HG02623 (cell line): Measurements from ENCODE around the gene USP25.
"Not testable (repeated sequence)": the region's sequence is repeated elsewhere in the genome, so short reads cannot be mapped to it uniquely, and the experiment has no call there.

Experiments
- ATAC-seq: cut with Tn5 transposase; IDR thresholded peaks from one replicate; pipeline ENCODE4 v1.9.1; 2021; ENCODE audit warnings: moderate library complexity; ENCODE audit not compliant: unreplicated experiment

Gene USP25

DNA sequence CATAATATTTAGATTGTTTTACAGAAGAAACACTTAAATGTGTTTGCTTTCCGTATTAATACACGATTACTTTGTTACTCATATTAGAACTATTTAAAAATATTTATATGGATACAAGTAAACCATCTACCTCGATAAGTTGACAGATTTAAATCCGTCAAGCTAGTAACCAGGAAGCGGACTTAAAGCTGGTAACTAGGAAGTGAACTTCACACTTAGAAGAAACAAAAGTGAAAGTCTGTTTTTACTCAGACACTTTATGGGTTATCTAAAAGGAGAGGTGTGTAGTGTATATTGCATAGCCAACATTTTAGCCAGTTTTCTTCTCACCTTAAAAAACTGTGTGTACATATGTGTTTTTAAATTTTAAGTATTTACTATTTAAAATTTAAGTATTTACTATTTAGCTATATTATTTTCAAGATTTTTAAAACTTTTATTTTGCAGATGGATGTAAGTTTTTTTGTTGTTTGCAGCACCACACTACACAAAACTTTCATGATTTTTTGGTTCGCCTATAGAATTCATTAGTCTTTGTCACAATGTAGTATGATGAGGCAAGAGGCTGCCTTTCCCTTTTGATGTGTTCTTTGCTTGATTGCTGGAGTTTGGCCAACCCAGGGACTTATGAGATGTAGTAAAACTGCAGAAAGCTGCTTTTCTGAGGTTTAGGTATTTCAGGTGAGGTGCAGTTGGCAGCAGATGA, 2.7 kb downstream of the USP25 start:
- peak; percentile 48 for ATAC-seq

DNA sequence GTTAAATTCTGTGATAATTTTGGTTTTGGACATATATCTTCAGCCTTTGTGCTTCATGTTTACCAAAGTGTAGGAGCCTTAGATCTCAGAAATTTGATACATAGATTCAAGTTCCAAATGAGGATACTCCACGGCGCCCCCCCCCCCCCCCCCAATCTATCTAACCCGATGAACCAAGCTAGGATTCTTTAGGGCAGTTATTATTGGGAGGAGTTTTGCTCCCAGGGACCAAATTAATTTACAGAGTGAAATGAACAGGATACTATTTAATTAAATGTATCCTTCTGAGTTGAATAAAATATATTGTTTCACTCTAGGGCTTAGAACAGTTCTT, 3.2 kb downstream of the USP25 start:
- no peak for ATAC-seq

DNA sequence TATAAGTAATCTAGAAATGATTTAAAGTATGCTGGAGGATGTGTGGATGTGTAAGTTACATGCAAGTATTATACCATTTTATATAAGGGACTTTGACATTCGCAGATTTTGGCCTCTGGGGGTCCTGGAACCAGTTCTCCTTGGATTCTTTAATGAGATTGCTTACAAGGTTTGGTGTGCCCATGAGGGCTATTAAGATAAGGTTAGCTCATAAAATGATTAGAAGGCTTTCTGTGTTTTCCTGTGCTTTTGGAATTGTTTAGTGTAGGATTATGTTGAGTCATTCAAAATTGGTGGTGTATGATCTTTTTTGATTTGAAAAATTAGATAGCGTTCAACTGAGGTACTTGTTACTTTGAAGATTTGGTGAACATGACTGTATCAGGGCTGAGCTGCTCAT, 5.6 kb downstream of the USP25 start:
- no peak for ATAC-seq

DNA sequence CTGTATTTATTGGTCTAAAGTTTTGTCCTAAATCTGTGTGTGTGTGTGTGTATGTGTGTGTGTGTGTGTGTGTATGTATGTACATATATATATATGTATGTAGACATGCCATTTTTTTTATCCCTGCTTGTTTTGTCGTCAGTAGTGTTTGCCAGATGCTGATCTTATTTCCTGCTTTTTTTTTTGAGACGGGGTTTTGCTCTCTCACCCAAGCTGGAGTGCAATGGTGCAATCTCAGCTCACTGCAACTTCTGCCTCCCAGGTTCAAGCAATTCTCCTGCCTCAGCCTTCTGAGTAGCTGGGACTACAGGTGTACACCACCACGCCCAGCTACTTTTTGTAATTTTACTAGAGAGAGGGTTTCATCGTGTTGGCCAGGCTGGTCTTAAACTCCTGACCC, 6.1 kb downstream of the USP25 start:
- ATAC-seq: not testable (repeated sequence)

DNA sequence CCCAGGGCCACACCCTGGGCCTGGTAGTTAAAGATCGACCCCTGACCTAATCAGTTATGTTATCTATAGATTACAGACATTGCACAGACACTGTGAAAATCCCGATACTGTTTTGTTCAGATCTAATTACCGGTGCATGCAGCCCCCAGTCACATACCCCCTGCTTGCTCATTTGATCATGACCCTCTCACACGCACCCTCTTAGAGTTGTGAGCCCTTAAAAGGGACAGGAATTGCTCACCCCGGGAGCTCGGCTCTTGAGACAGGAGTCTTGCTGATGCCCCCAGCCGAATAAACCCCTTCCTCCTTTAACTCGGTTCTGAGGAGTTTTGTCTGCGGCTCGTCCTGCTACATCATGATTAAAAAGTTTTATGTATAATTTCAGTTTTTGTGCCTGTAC, 9.0 kb downstream of the USP25 start:
- not testable (repeated sequence) for ATAC-seq

DNA sequence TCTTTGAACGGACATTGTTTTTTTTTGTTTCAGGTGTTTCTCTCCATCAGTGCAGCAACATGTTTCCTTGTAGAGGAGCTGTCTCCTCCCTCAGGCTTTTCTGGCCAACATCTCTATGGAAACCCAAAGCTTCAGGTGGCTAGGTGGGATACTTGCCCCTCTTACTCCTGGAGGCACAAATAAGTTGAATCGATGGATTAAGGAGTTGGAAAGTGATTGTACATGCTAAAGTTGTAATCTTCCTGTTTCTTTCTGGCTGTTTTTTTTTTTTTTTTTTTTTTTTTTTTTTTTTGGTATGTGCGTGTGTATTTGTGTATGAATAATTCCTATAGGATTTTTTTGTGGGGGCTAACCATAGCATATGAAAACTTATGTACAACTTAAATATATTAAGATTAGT, 10.6 kb downstream of the USP25 start:
- no peak for ATAC-seq

GRCh38 chr21:15741510-15741909, 11.7 kb downstream of the USP25 start:
- ATAC-seq: no peak

DNA sequence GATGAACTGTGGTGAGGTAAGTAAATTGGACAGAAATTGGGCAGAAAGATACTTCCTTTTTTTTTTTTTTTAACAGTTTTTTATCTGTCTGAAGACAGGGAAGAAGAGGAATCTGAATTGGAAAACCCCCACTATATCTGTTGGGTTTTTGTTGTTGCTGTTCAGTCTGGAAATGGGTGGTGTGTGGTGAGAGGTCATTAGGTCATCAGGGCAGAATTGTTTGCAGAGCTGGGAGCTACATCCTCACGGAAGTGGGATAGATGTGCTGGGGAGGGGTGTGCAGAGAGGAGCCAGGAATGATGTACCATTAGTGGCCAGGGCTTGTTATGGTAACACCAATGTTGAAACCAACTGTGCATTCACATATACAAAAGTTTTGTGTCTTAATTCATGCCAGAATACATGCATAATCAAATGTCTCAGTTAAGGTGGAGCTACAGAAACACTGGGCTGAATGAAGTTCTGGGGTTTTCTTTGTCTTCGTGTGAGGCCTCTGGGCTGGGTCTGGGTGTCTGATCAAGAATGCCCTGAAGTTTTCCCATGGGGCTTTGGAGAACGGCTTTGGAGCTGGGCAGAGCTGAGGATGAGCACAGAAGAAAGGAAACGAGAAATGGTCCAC, 12.4 kb downstream of the USP25 start:
- no peak for ATAC-seq

DNA sequence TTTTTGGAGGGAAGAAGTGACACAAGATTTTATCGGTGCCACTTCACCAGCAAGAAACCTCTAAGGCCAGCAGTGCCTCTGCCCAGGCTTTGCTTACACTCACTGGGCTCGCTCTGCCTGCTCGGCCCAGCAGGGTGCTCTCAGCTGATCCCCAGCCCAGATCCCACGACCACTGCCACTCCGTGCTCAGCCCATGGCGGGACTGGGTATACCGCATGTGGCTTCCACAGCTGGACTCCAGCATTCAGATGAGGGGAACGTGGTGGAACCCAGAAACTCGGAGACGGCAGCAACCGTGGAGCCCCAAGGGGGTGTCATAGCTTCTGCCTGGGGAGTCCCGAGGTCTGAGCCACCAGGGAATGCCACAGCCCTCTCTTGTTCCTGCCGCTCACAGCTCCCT, 12.9 kb downstream of the USP25 start:
- ATAC-seq: no peak

DNA sequence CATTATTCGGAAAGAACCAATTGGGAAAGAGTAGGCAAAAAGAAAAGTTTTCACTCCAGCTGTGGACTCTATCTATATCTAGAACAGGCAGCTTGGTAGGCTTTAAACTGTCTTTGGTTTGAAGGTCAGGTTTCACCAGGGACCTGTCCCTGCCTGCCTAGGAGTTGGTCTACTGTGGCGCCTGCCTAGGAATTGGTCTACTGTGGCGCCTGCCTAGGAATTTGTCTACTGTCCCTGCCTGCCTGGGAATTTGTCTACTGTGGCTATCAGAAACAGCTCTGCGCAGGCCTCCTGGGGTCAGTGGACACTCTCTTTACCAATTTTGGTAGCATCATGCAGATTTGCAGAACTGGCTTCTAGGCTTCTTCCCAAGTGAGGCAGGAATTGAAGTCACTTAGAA, 13.8 kb downstream of the USP25 start:
- no peak for ATAC-seq

DNA sequence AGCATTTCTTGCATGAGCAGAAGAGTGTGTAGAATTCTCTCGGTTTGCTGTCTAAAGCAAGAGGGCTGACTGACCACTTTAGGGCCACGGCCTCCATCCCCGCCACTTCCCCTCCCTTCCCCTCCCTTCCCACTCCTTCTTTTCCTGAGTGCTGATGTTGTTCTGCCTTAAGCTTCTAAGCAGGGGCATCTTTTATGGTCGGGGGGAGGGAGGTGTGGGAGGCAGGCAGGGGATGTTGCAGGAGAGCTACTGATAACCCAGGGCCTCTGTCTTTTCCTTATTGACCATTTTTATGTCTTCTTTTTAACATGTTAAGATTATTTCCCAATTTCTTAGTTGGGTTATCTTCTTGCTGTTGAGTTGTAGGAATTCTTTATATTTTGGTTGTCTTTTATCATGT, 15.1 kb downstream of the USP25 start:
- ATAC-seq: no peak

DNA sequence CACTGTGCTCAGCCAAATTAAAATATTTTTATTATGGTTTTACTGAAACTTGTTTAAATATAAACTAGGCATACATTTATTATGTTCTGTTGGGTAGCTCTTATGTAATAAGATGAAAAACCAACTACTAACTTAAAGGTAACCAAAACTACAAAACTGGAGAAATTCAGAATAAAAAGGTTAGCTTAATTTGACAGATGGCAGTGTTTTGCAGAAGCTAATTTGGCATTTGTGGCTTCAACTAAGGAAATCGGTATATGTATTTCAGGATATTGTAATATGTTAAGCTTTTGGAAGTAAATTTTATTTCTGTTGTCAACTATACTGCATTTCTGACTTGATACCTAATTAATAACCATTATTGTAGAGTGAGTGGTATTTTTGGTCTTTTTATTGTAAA, 18.8 kb downstream of the USP25 start:
- ATAC-seq: no peak

GRCh38 chr21:15749082-15749860, 19.5 kb downstream of the USP25 start:
- ATAC-seq: no peak

DNA sequence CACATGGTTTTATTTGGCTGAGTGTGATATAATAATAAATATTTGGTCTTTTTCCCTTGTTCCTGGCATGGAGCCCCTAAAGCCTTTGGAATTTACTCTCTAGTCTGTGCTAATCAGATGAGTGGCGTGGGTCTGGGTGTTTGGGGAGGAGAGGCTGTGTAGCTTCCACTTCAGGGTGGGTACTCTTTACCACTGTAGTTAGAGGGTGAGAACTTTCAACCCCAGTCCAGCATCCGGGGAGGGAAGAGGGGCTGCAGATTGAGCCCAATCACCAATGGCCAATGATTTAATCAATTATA, 20.0 kb downstream of the USP25 start:
- no peak for ATAC-seq

- ATAC-seq: no peak
Measured at GRCh38 chr21:15751037-15751436, 21.3 kb downstream of the USP25 start.

- ATAC-seq: no peak
Measured at GRCh38 chr21:15751546-15751945, 21.8 kb downstream of the USP25 start.

DNA sequence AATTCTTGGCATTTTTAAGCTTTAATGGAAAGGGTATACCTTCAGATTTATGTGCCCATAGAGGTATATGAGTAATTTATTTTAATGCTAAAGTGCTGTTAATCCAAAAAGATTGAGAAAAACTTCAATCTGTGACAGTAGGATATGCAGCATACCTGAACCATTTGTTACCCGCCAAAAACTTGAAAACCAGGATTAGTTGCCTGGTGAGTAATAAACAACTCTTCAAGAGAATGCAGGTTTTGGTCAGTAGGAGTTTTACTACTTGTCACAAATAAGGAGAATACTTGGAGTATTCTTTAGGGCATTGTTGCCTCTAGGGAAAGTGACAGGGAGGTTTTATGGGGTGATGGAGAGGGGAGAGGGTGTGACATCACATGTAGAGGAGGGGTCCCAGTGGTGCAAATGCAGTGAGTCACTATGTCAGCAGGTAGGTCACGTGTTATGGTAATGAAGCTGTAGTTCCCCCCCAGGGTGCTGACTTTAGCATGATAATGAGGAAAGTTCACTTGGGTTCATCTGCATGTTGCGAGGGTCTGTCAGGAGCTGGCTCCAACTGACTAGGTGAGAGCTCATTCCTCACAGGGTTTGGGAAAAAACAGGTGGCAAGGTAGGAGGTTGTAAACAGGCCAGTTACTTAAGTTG, 23.1 kb downstream of the USP25 start:
- no peak for ATAC-seq

GRCh38 chr21:15753741-15754140, 24.0 kb downstream of the USP25 start:
- no peak for ATAC-seq

DNA sequence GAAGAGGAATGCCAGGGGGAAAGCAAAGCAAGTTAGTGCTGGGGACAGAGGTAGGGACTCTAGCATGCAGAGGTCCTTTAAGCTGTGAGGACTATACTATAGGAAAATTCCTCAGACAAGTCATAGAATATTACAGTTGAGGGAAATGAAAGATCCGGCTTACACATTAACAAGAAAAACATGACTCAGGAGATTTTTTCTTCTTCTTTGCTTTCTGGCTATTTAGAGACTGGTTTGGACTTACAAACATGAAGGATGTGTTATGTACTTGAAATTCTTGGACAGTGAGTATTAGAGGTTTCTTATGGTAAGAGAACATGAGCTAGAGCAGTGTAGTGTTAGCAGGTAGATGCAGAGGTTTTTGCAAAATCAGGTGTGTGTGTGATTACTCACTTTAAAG, 24.9 kb downstream of the USP25 start:
- no peak for ATAC-seq

- no peak for ATAC-seq
Measured at GRCh38 chr21:15755125-15755524, 25.3 kb downstream of the USP25 start.

DNA sequence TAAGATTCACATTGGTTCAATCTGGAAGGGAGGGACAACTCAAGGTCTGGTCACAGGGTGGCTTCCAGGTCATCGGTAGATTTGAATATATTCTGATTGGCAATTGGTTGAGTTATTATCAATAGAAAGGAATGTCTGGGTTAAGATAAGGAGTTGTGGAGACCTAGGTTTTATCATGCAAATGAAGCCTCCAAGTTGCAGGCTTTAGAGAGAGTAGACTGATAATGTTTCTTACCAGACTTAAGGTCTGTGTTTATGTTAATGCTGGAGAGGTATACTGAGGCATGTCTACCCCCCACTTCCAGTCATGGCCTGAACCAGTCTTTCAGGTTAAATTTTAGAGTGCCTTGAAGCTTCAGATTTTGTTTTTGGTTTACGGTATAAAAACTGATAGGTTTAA, 29.7 kb downstream of the USP25 start:
- no peak for ATAC-seq

DNA sequence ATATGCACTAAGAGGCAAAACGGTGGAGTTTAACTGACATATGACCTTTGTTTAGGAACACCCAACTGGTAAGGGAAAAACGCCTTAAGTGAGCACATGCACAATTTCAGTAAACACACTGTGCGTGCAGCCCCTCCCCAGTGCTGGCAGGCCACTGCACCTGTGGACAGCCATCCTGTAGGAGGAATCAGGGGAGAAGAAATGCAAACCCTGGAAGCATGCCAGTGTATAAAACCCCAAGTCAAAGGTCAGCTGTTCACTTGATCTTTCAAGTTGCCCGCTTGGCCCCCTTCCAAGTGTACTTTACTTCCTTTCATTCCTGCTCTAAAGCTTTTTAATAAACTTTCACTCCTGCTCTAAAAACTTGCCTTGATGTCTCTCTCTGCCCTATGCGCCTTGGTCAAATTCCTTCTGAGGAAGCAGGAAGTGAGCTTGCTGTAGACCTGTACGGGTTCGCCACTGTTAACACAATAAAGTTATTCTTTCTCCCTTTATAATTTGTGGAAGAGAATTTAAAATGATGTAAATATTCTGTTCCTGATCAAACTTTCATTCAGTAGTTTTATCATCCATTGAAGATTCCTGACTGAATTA, 31.8 kb downstream of the USP25 start:
- ATAC-seq: no peak
